SU-DHL-6 (cell line): ENCODE results near the gene NDUFA8.

Experiments
- H2AFZ ChIP-seq: fragments of 200-600 bp; sonication (generic); 2 replicates; pipeline ENCODE4 v1.6.1; 2014; ENCODE audit warnings: low read depth, mild to moderate bottlenecking, moderate library complexity, mixed read lengths, antibody characterized with exemption, low read length; ENCODE audit not compliant: severe bottlenecking
- H3F3A ChIP-seq: fragments of 200-600 bp; shearing (Covaris generic); 2 replicates; pipeline ENCODE4 v1.6.0; 2016; ENCODE audit warnings: antibody characterized with exemption, mild to moderate bottlenecking; ENCODE audit not compliant: insufficient read depth
- H3K27ac ChIP-seq: fragments of 200-600 bp; sonication (generic); 2 replicates; pipeline ENCODE4 v1.5.1; 2016; ENCODE audit warnings: low read depth, mild to moderate bottlenecking, low read length, moderate library complexity, mixed read lengths
- H3K27me3 ChIP-seq: fragments of 200-600 bp; sonication (generic), shearing (Covaris generic); 2 replicates; pipeline ENCODE4 v1.6.0; 2014; ENCODE audit warnings: mild to moderate bottlenecking, low read length
- H3K36me3 ChIP-seq: fragments of 200-600 bp; sonication (generic); 2 replicates; pipeline ENCODE4 v1.6.1; 2014; ENCODE audit warnings: mild to moderate bottlenecking, low read length, mixed read lengths
- H3K4me2 ChIP-seq: fragments of 300-600, 200-600 bp; shearing (Covaris generic), sonication (generic); 2 replicates; pipeline ENCODE4 v1.6.0; 2014; ENCODE audit warnings: low read length, low read depth, mild to moderate bottlenecking; ENCODE audit not compliant: poor library complexity, severe bottlenecking
- H3K4me3 ChIP-seq: fragments of 200-600 bp; sonication (generic); 2 replicates; pipeline ENCODE4 v1.5.1; 2014; ENCODE audit warnings: antibody characterized with exemption, low read length, mild to moderate bottlenecking, mixed read lengths; ENCODE audit not compliant: insufficient read depth, poor library complexity, severe bottlenecking
- H3K79me2 ChIP-seq: fragments of 200-600 bp; sonication (generic); 2 replicates; pipeline ENCODE4 v1.6.1; 2014; ENCODE audit warnings: mild to moderate bottlenecking, low read length, moderate library complexity; ENCODE audit not compliant: insufficient read depth
- H3K9ac ChIP-seq: fragments of 200-600 bp; sonication (generic); 2 replicates; pipeline ENCODE4 v1.7.0; 2014; ENCODE audit warnings: mild to moderate bottlenecking, low read length
- H3K9me2 ChIP-seq: fragments of 200-600 bp; sonication (generic); replicated peaks from 2 replicates; pipeline ENCODE4 v1.6.1; 2014; ENCODE audit warnings: low read length; ENCODE audit not compliant: insufficient read depth
- H3K9me3 ChIP-seq: fragments of 200-600 bp; sonication (generic); 2 replicates; pipeline ENCODE4 v1.6.1; 2014; ENCODE audit warnings: low read length, mixed read lengths; ENCODE audit not compliant: insufficient read depth
- H4K20me1 ChIP-seq: fragments of 200-600 bp; sonication (generic); 2 replicates; pipeline ENCODE4 v1.6.1; 2014; ENCODE audit warnings: low read depth, mild to moderate bottlenecking, antibody characterized with exemption, low read length, moderate library complexity, mixed read lengths
- CTCF ChIP-seq: fragments of 200-600 bp; sonication (generic); IDR thresholded peaks from one replicate; pipeline ENCODE4 v1.5.1; 2017; ENCODE audit warnings: antibody characterized with exemption, mild to moderate bottlenecking, low read length, moderate library complexity; ENCODE audit not compliant: insufficient read depth, poor library complexity, severe bottlenecking
- EZH2phosphoT487 ChIP-seq: fragments of 200-600 bp; sonication (generic), shearing (Covaris generic); conservative IDR thresholded peaks from 2 replicates; pipeline ENCODE4 v1.6.1; 2018; ENCODE audit warnings: mild to moderate bottlenecking, antibody characterized with exemption, low read length, moderate library complexity, mixed read lengths

Gene NDUFA8

GRCh38 chr9:122159925-122160246, 307 bp upstream of the NDUFA8 start:
- Histone ChIP-seq H3K36me3 (no peaks in the 10 kb centered on the region), H3K9me2 (no peaks in the 10 kb centered on the region), H3K27me3 (no peaks in the 10 kb centered on the region), H3K79me2 (peaks cover 40% of the 10 kb centered on the region), H3F3A (no peaks in the 10 kb centered on the region), H3K9ac (peak overlapping the region; percentile 77), H3K4me3 (peak overlapping the region; percentile 78), H3K4me2 (peak overlapping the region; percentile 86), H4K20me1 (no peaks in the 10 kb centered on the region), H2AFZ (peak overlapping the region; percentile 36), H3K27ac (no peak overlapping the region), H3K9me3 (peaks cover 7% of the 10 kb centered on the region; the same call in 1 of the 2 replicates)
- TF ChIP-seq EZH2phosphoT487 (no peak), CTCF (no peak)

- TF ChIP-seq CTCF = peak; percentile 60
- TF ChIP-seq EZH2phosphoT487 = no peak
- H3K79me2 ChIP-seq = peaks cover 50% of the 10 kb centered on the region
- no peak overlapping the region for H2AFZ ChIP-seq
- peak overlapping the region; percentile 86 for H3K4me2 ChIP-seq
- H3F3A ChIP-seq = no peaks in the 10 kb centered on the region
- peaks cover 7% of the 10 kb centered on the region; the same call in 1 of the 2 replicates for H3K9me3 ChIP-seq
- no peaks in the 10 kb centered on the region for H3K36me3 ChIP-seq
- H4K20me1 ChIP-seq = no peaks in the 10 kb centered on the region
- H3K27ac ChIP-seq = no peak overlapping the region
- H3K27me3 ChIP-seq = no peaks in the 10 kb centered on the region
- peak overlapping the region; percentile 78 for H3K4me3 ChIP-seq
- no peak overlapping the region for H3K9ac ChIP-seq
- no peaks in the 10 kb centered on the region for H3K9me2 ChIP-seq
Observed at GRCh38 chr9:122158202-122158601, 1.4 kb downstream of the NDUFA8 start.

GRCh38 chr9:122155796-122156195, 3.8 kb downstream of the NDUFA8 start:
- no peaks in the 10 kb centered on the region for H3K9me3 ChIP-seq
- TF ChIP-seq CTCF (no peak), EZH2phosphoT487 (no peak)

More at GRCh38 chr9:122155796-122156195, 3.8 kb downstream of the NDUFA8 start:
- Histone ChIP-seq H4K20me1 (no peaks in the 10 kb centered on the region), H2AFZ (no peak overlapping the region), H3K4me2 (no peak overlapping the region), H3K79me2 (peaks cover 50% of the 10 kb centered on the region), H3K36me3 (no peaks in the 10 kb centered on the region), H3K4me3 (no peak overlapping the region), H3K9me2 (no peaks in the 10 kb centered on the region), H3K9ac (no peak overlapping the region), H3F3A (no peaks in the 10 kb centered on the region), H3K27me3 (no peaks in the 10 kb centered on the region), H3K27ac (no peak overlapping the region)
